Panc1 (cell line): ENCODE results near the gene CCDC80. TPM values are rescaled to one million over a fixed set of nuclear protein-coding genes. Genes with fewer than 3 reads are reported as not detected.
A peak's percentile ranks its signal among the peaks of the same experiment; 100 is the strongest.

ENCODE experiments used
- ATAC-seq: fragments of 200-7000 bp; cut with Tn5 transposase; 2 replicates; pipeline ENCODE4 v1.9.1; 2020; ENCODE audit warnings: mild to moderate bottlenecking, moderate library complexity
- BruUV-seq: library from RNA; stranded (reverse); fragments of 400-500 nt; replicated peaks from 2 replicates; lab custom pipeline; 2021; lab: Mats Ljungman, UMichigan
- CTCF ChIA-PET: fragments of 300-600 bp; sonication (Branson Sonifier 250); formaldehyde crosslinking; loops from one replicate; lab custom pipeline; 2022; ENCODE audit warnings: antibody characterized with exemption; lab: Charles Lee
- POLR2A ChIA-PET: fragments of 300-600 bp; sonication (Branson Sonifier 250); formaldehyde crosslinking; loops from one replicate; lab custom pipeline; 2022; ENCODE audit warnings: antibody characterized with exemption; lab: Charles Lee
- DNase-seq: peaks from one replicate; pipeline ENCODE4 v3.0.0-alpha.2; 2010; ENCODE audit warnings: low read depth, low spot score
- H3K27ac ChIP-seq: 2 replicates; pipeline ENCODE4 v1.5.1; 2011; ENCODE audit warnings: mild to moderate bottlenecking, low read length, inconsistent platforms
- H3K27me3 ChIP-seq: fragments of 200-500 bp; sonication (Bioruptor generic); 2 replicates; pipeline ENCODE4 v1.6.0; 2014; ENCODE audit warnings: low read length, inconsistent platforms; ENCODE audit not compliant: control insufficient read depth, insufficient read depth
- H3K36me3 ChIP-seq: fragments of 200-500 bp; sonication (Bioruptor generic); 2 replicates; pipeline ENCODE4 v1.5.1; 2014; ENCODE audit warnings: inconsistent platforms, mild to moderate bottlenecking, low read length, moderate library complexity; ENCODE audit not compliant: control insufficient read depth, insufficient read depth
- H3K4me1 ChIP-seq: 2 replicates; pipeline ENCODE4 v1.5.1; 2011; ENCODE audit warnings: inconsistent platforms, mild to moderate bottlenecking, low read length, moderate library complexity; ENCODE audit not compliant: control insufficient read depth, insufficient read depth
- H3K4me3 ChIP-seq, 2 experiments: 2 replicates each; pipeline ENCODE4 v1.5.1; 2011 to 2012; ENCODE audit warnings: low read depth in 2 of 2, low read length in 2 of 2, mild to moderate bottlenecking in 2 of 2, inconsistent platforms in 1 of 2, moderate library complexity in 1 of 2
- H3K9me3 ChIP-seq: fragments of 200-500 bp; sonication (Bioruptor generic); 2 replicates; pipeline ENCODE4 v1.5.1; 2014; ENCODE audit warnings: low read depth, mild to moderate bottlenecking, inconsistent platforms, low read length, moderate library complexity; ENCODE audit not compliant: control insufficient read depth, insufficient read depth
- CTCF ChIP-seq: fragments of 450-650 bp; IDR thresholded peaks from 2 replicates; pipeline ENCODE4 v1.5.1; 2017; ENCODE audit warnings: mild to moderate bottlenecking
- POLR2AphosphoS5 ChIP-seq: IDR thresholded peaks from 2 replicates; pipeline ENCODE4 v1.6.1; 2012; ENCODE audit warnings: mild to moderate bottlenecking, low read depth, low read length, moderate library complexity
- SIN3A ChIP-seq: IDR thresholded peaks from 2 replicates; pipeline ENCODE4 v1.6.1; 2012; ENCODE audit warnings: low read depth, mild to moderate bottlenecking, low read length, moderate library complexity, borderline replicate concordance; ENCODE audit not compliant: insufficient read depth
- TCF7L2 ChIP-seq: IDR thresholded peaks from 2 replicates; pipeline ENCODE4 v1.6.1; 2011; ENCODE audit warnings: mild to moderate bottlenecking, low read depth, low read length, inconsistent platforms
- in situ Hi-C: cut with HindIII; loops from 2 replicates; pipeline ENCODE4 v1.10.0; 2016; ENCODE audit warnings: low sequenced_read_pairs, low pct_unique_long_range_greater_than_20kb
- intact Hi-C: fragments of 100-400 bp; cut with micrococcal nuclease; formaldehyde crosslinking; loops from one replicate; pipeline ENCODE4 v1.10.0; 2022; ENCODE audit not compliant: unreplicated experiment
- total RNA-seq: library from RNA; stranded (reverse); gene quantifications from one replicate; pipeline ENCODE4 v1.2.1, GENCODE V29; 2021; ENCODE audit not compliant: unreplicated experiment
- TF ChIP-seq, protein P1 (sequence below), 2 experiments: IDR thresholded peaks; 2 replicates each; pipeline ENCODE4 v1.6.1; 2011 to 2012; ENCODE audit warnings: low read depth in 2 of 2, control low read depth in 1 of 2, low read length in 1 of 2, mild to moderate bottlenecking in 1 of 2, moderate library complexity in 1 of 2; ENCODE audit not compliant: insufficient read depth in 1 of 2

Gene CCDC80
- total RNA-seq, 1 experiment from 2014 or later, result 0.64 TPM

- CTCF ChIA-PET, result no interaction called here
- no peak for ATAC-seq
These were observed 71.7 kb downstream of the CCDC80 start for GRCh38 chr3:112569265-112569664.

DNA sequence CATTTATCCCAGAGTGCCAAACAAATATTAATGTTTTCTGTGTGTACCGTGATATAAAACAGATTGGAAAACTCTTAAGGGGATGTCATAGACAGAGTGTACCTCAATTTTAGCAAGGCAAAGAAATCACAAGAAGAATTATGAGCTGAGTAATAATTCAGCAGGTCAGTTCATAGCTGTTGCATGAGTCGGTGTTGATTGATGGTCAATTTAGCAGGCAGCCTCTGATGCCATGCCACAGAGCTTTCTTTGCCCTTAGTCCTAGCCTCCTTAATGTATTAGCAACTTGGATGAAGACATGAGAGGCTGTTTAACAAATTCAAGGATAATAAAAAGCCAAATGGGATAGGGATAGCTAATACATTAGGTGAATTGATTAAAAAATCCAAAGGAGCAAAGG lies 72.3 kb downstream of the CCDC80 start:
- TF ChIP-seq TCF7L2 (no peak), SIN3A (no peak), POLR2AphosphoS5 (no peak), CTCF (no peak)
- POLR2A ChIA-PET, result no interaction called here
- no peaks in the 10 kb centered on the region for H3K9me3 ChIP-seq
- peaks cover 2% of the 10 kb centered on the region for H3K36me3 ChIP-seq
- no peak overlapping the region for H3K27ac ChIP-seq
- BruUV-seq, result no TSS peak
- in situ Hi-C loops (no loop called here), intact Hi-C loops (no loop called here)
- CTCF ChIA-PET, result interaction anchor here (0.5 kb wide), 1 partner anchor 276 kb away, joined by 7 read pairs; no protein-coding TSS in a partner anchor
- DNase-seq (peak; percentile 25), ATAC-seq (no peak)
- H3K4me3 ChIP-seq, result no peak overlapping the region
- no peaks in the 10 kb centered on the region; the same call in 1 of the 2 replicates for H3K4me1 ChIP-seq
- H3K27me3 ChIP-seq, result no peaks in the 10 kb centered on the region

More at GRCh38 chr3:112569265-112569664, 71.7 kb downstream of the CCDC80 start:
- no TSS peak for BruUV-seq
- no peaks in the 10 kb centered on the region for H3K4me1 ChIP-seq
- TF ChIP-seq POLR2AphosphoS5 (no peak), TCF7L2 (no peak)
- DNase-seq, result no peak
- no peaks in the 10 kb centered on the region for H3K9me3 ChIP-seq
- intact Hi-C loops (no loop called here), in situ Hi-C loops (no loop called here)
- H3K27me3 ChIP-seq, result no peaks in the 10 kb centered on the region
- POLR2A ChIA-PET, result no interaction called here
- H3K4me3 ChIP-seq, result no peak overlapping the region
- H3K27ac ChIP-seq, result no peak overlapping the region
- H3K36me3 ChIP-seq, result peaks cover 6% of the 10 kb centered on the region

DNA sequence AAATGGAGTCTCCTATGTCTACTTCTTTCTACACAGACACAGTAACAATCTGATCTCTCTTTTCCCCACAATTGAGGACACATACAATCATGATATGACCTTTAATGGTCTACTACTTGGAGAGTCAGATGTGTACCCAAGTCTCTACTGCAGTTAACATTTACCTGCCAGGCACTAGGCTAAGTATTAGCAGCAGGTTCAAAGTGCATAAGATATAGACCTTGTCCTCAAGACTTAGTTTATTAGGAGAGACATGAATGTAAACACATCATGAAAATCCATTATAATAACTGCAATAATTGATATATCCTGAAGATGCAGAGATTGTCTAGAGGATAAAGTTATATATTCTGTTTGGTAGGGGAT lies 76.0 kb downstream of the CCDC80 start:
- CTCF ChIA-PET, result no interaction called here
- intact Hi-C loops (no loop called here), in situ Hi-C loops (no loop called here)

More for the DNA sequence above, 76.0 kb downstream of the CCDC80 start:
- Histone ChIP-seq H3K4me1 (peaks cover 10% of the 10 kb centered on the region; the same call in 1 of the 2 replicates), H3K9me3 (no peaks in the 10 kb centered on the region), H3K4me3 (no peak overlapping the region), H3K27me3 (no peaks in the 10 kb centered on the region), H3K27ac (no peak overlapping the region), H3K36me3 (peaks cover 7% of the 10 kb centered on the region; the same call in 1 of the 2 replicates)
- ATAC-seq (no peak), DNase-seq (no peak)
- BruUV-seq, result no TSS peak
- POLR2A ChIA-PET, result no interaction called here
- no peak for TF ChIP-seq SIN3A
- TF ChIP-seq POLR2AphosphoS5, result no peak
- TF ChIP-seq CTCF, result no peak
- no peak for TF ChIP-seq TCF7L2
- TF ChIP-seq, protein P1, sequence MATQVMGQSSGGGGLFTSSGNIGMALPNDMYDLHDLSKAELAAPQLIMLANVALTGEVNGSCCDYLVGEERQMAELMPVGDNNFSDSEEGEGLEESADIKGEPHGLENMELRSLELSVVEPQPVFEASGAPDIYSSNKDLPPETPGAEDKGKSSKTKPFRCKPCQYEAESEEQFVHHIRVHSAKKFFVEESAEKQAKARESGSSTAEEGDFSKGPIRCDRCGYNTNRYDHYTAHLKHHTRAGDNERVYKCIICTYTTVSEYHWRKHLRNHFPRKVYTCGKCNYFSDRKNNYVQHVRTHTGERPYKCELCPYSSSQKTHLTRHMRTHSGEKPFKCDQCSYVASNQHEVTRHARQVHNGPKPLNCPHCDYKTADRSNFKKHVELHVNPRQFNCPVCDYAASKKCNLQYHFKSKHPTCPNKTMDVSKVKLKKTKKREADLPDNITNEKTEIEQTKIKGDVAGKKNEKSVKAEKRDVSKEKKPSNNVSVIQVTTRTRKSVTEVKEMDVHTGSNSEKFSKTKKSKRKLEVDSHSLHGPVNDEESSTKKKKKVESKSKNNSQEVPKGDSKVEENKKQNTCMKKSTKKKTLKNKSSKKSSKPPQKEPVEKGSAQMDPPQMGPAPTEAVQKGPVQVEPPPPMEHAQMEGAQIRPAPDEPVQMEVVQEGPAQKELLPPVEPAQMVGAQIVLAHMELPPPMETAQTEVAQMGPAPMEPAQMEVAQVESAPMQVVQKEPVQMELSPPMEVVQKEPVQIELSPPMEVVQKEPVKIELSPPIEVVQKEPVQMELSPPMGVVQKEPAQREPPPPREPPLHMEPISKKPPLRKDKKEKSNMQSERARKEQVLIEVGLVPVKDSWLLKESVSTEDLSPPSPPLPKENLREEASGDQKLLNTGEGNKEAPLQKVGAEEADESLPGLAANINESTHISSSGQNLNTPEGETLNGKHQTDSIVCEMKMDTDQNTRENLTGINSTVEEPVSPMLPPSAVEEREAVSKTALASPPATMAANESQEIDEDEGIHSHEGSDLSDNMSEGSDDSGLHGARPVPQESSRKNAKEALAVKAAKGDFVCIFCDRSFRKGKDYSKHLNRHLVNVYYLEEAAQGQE (IDR thresholded peaks at IDR 0.05; ENCODE audit: insufficient read depth in 1 of 2, low read depth in 2 of 2, low read length in 1 of 2), result no peak
